HG03521 (cell line): ENCODE results near the gene FZD2.

Experiments
- ATAC-seq: cut with Tn5 transposase; IDR thresholded peaks from one replicate; pipeline ENCODE4 v1.9.1; 2021; ENCODE audit warnings: mild to moderate bottlenecking, moderate library complexity; ENCODE audit not compliant: unreplicated experiment

FZD2 gene

DNA sequence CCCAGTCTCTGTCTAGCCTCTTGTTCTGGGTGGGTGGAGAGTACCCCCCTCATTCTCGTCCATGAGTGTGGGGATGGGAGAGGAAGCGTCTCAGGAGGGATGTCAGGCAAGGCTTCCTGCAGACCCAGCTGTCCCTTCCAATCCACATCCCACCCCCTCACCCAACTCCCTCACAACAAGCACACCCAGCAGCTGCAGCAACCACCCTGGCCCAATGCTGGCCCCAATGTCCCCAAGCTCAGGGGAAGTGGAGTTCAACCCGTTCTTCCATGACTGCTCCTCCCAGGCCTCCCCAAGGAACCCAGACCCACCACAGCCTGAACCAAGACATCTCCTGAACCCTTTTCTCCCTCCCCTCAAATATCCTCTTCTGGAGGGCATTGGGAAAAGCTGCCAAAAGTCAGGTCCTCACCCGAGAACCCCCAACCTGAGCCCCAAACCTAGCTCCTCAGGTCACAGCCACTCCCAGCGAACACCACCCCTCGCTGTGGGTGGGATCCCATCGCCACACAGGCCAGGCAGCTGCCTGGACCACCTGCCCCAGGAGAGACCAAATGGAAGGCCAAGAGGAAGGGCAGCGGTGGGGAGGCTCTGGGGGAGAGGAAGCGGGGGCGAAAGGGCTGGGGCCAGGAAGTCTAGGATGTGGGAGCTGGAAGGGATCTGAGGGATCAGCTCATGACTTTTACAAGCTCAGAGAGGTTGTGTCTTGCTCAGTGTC lies 47.6 kb downstream of the FZD2 start:
- no peak for ATAC-seq

GRCh38 chr17:44606658-44607057 lies 49.4 kb downstream of the FZD2 start:
- no peak for ATAC-seq

GRCh38 chr17:44607836-44608690 lies 50.8 kb downstream of the FZD2 start:
- ATAC-seq, result no peak

DNA sequence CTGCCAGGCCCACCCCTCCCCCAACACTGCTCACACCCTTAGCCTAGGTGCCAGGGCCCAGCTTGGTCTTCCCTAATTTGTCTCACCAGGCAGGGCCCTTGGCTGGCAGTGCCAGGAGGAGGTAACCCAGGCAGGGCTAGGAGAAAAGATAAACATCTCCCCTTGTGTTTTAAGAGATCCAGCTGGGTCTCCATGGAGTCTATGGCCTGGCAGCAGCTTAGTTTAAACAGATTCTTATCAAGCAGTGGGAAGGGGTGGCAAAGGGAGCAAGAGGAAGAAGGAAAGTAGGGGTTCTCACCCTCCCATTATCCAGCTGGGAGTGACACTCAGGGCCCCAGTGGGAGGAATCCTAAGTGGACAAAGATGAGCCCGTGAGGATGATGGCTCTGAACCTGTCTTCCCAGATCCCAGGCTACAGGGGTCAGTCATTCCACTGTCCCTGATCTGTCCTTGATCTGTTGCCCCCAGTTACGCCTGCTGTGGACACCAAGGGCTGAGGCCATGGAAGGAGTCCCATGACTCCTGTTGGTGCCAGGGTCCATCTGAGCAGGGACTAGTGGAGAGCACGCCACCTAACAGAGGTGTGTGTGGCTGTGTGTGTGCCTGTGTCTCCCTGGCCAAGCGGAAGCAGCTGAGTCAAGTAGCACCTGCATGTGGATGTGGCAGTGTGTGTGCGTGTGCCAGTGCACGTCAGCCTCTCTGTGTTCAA lies 51.6 kb downstream of the FZD2 start:
- no peak for ATAC-seq

GRCh38 chr17:44610331-44610730 lies 53.0 kb downstream of the FZD2 start:
- no peak for ATAC-seq
